HUES64 (cell line): ENCODE measurements around the gene SCAF8.

Experiments used
- H3K27ac ChIP-seq: 2 replicates; pipeline ENCODE4 v1.7.0; 2013; ENCODE audit warnings: low read depth, low read length, inconsistent platforms
- H3K27me3 ChIP-seq: 2 replicates; pipeline ENCODE4 v1.6.1; 2013; ENCODE audit warnings: mild to moderate bottlenecking, low read length; ENCODE audit not compliant: insufficient read depth
- H3K36me3 ChIP-seq: 2 replicates; pipeline ENCODE4 v1.6.1; 2013; ENCODE audit warnings: mild to moderate bottlenecking, low read length; ENCODE audit not compliant: insufficient read depth
- H3K4me1 ChIP-seq: 2 replicates; pipeline ENCODE4 v1.6.1; 2013; ENCODE audit warnings: mild to moderate bottlenecking, low read length, moderate library complexity; ENCODE audit not compliant: insufficient read depth
- H3K4me3 ChIP-seq: 2 replicates; pipeline ENCODE4 v1.5.1; 2013; ENCODE audit warnings: mild to moderate bottlenecking, low read length, moderate library complexity
- H3K9ac ChIP-seq: 2 replicates; pipeline ENCODE4 v1.6.1; 2013; ENCODE audit warnings: mild to moderate bottlenecking, low read depth, low read length
- H3K9me3 ChIP-seq: 2 replicates; pipeline ENCODE4 v1.6.1; 2013; ENCODE audit warnings: low read depth, low read length; ENCODE audit not compliant: insufficient read depth
- WGBS: fragments of 150-250, 120-280 bp; methylation state at CpG from one replicate; pipeline ENCODE4 v1.1.7; 2013; ENCODE audit warnings: missing lambda C conversion rate; 5-methylcytosine and 5-hydroxymethylcytosine counted together

Gene SCAF8

GRCh38 chr6:154815938-154816820 is 83.0 kb downstream of the SCAF8 start:
- 96% methylated on average over 3 of the region's 5 CpGs for WGBS
- peaks cover 98% of the 10 kb centered on the region for H3K36me3 ChIP-seq
- no peaks in the 10 kb centered on the region for H3K9me3 ChIP-seq
- H3K4me3 ChIP-seq: no peak overlapping the region
- no peak overlapping the region for H3K9ac ChIP-seq
- H3K27me3 ChIP-seq: no peaks in the 10 kb centered on the region
- no peak overlapping the region for H3K27ac ChIP-seq
- 0 out of 2 replicates have a peak, but pooled peaks cover under 1% of the 10 kb centered on the region for H3K4me1 ChIP-seq

DNA sequence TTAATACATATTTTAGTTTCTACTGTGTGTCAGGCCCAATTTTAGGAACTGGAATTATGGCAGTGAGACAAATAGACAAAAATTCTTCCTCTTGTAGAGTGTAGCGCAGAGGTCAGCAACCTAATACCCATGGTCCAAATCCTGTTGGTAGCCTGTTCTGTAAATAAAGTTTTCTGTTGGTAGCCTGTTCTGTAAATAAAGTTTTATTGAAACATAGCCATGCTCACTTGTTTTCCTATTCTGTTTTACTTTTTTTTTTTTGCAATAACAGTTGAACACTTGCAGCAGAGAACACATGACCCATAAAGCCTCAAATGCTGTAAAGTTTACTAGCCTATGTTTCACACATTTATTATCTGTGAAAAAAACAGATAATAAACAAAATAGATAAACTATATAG is 87.9 kb downstream of the SCAF8 start:
- Histone ChIP-seq H3K4me1 (peaks cover 3% of the 10 kb centered on the region; the same call in 1 of the 2 replicates), H3K9ac (no peak overlapping the region), H3K27me3 (no peaks in the 10 kb centered on the region), H3K27ac (no peak overlapping the region), H3K4me3 (no peak overlapping the region), H3K9me3 (no peaks in the 10 kb centered on the region), H3K36me3 (peaks cover 100% of the 10 kb centered on the region)
- 95% methylated on average over 1 of the region's 1 CpG for WGBS

DNA sequence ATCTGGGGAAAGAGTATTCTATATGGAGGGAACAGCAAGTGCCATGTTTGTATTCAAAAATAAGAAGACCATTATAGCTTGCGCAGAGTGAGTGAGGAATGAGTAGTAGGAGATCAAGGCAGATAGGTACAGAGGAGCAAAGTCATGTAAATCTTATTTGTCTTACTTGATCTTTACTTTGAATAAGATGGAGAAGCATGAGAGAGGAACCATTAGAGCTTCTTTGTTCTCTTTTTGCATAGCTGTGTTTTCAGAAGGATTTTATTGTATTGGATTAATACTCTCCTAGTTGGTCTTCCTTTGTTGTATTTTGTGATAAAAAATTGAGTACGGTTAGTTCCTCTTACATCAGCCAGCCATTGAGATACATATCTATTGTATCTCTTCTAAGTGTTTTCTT is 88.4 kb downstream of the SCAF8 start:
- H3K27me3 ChIP-seq: no peaks in the 10 kb centered on the region
- H3K4me1 ChIP-seq: peaks cover 3% of the 10 kb centered on the region; the same call in 1 of the 2 replicates
- no peak overlapping the region for H3K27ac ChIP-seq
- 94% methylated on average over 1 of the region's 2 CpGs for WGBS
- H3K36me3 ChIP-seq: peaks cover 100% of the 10 kb centered on the region
- no peak overlapping the region for H3K9ac ChIP-seq
- H3K9me3 ChIP-seq: no peaks in the 10 kb centered on the region
- no peak overlapping the region for H3K4me3 ChIP-seq

GRCh38 chr6:154822947-154823558 is 89.8 kb downstream of the SCAF8 start:
- WGBS: 92% methylated on average over 2 of the region's 2 CpGs
- Histone ChIP-seq H3K27ac (no peak overlapping the region), H3K9ac (no peak overlapping the region), H3K9me3 (no peaks in the 10 kb centered on the region), H3K4me3 (no peak overlapping the region), H3K27me3 (no peaks in the 10 kb centered on the region), H3K36me3 (peaks cover 99% of the 10 kb centered on the region), H3K4me1 (peaks cover 3% of the 10 kb centered on the region; the same call in 1 of the 2 replicates)

DNA sequence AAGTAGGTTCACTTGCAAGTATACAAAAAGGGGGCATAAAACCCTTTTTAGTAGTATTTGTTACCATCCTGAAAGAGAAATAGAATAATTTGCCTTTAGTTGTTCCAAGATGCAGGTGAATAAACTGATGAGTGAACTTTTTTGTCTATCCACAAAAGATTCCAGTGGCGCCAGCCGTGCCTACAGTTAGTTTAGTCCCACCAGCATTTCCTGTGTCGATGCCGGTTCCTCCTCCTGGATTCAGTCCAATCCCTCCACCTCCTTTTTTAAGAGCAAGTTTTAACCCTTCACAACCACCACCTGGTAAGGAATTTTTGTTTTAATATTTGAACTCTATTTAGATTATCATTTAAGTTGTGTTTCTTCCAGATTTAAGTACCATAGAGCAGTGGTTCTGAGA is 90.9 kb downstream of the SCAF8 start:
- Histone ChIP-seq H3K4me1 (peaks cover 3% of the 10 kb centered on the region; the same call in 1 of the 2 replicates), H3K4me3 (no peak overlapping the region), H3K9me3 (no peaks in the 10 kb centered on the region), H3K9ac (no peak overlapping the region), H3K27ac (no peak overlapping the region), H3K36me3 (peaks cover 99% of the 10 kb centered on the region), H3K27me3 (no peaks in the 10 kb centered on the region)
- WGBS: 95% methylated on average over 4 of the region's 4 CpGs

DNA sequence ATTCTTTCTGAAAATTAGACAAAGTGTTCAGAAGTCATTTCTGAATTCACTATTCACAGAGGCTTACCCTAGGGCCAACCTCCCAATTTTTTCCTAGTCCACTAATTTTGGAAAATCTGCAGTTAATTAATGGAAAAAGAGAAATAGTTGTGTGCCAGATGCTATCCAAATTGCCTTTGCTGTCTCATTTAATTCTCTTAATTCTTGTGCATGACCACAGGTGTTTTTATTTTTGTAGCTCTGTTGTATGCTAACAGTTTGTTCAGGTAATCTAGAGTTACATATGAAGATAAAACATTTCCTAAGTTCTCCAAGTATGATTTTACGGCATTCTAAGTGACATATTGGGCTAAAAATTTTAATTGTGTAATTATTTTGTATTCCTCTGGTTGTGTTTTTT is 96.8 kb downstream of the SCAF8 start:
- H3K27ac ChIP-seq: no peak overlapping the region

GRCh38 chr6:154830771-154831170 is 97.6 kb downstream of the SCAF8 start:
- 92% methylated on average over 4 of the region's 4 CpGs for WGBS
- Histone ChIP-seq H3K4me1 (no peaks in the 10 kb centered on the region), H3K9me3 (no peaks in the 10 kb centered on the region), H3K36me3 (peaks cover 85% of the 10 kb centered on the region), H3K27ac (no peak overlapping the region), H3K4me3 (no peak overlapping the region), H3K27me3 (no peaks in the 10 kb centered on the region), H3K9ac (no peak overlapping the region)

More for the DNA sequence above, 96.8 kb downstream of the SCAF8 start:
- WGBS: 94% methylated on average over 1 of the region's 1 CpG
- Histone ChIP-seq H3K9ac (no peak overlapping the region), H3K9me3 (no peaks in the 10 kb centered on the region), H3K4me1 (no peaks in the 10 kb centered on the region), H3K36me3 (peaks cover 93% of the 10 kb centered on the region), H3K27me3 (no peaks in the 10 kb centered on the region), H3K4me3 (no peak overlapping the region)

DNA sequence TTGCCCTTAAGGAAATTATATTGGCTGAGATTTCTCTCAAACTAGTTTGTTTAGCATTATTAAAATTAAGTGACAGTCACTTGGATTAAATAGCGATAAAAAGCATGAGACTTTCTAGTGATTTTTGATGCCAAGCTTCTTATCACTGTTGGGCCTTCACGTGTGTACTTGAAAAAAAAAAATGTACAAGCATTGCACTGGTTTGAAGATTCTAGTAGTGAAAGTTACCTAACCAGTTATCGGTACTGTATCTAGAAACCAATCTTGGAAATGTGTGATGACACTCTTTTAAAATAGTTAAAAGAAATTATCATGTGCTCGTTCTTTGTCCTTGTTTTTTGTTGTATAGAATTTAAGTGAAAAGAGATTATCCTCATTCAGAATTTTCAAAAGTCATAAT is 102.1 kb downstream of the SCAF8 start:
- Histone ChIP-seq H3K36me3 (peaks cover 45% of the 10 kb centered on the region), H3K4me3 (no peak overlapping the region), H3K9me3 (no peaks in the 10 kb centered on the region), H3K9ac (no peak overlapping the region), H3K27ac (no peak overlapping the region), H3K4me1 (peaks cover 19% of the 10 kb centered on the region), H3K27me3 (no peaks in the 10 kb centered on the region)
- WGBS: 94% methylated on average over 3 of the region's 4 CpGs

DNA sequence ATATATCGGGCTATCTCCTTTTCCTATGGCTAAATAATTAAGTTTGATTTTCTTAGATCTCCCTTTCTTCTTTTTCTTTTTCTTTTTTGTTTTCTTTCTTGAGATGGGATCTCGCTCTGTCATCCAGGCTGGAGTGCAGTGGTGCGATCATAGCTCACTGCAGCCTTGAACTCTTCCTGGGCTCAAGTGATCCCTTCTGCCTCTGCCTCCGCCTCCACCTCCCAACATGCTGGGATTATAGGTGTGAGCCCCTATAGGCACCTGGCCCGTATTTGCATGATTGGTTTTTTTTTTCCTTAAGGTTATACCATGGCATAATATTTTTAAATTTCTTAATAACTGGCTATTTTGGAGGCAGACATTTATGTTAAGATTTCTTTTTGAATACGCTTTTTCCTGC is 106.3 kb downstream of the SCAF8 start:
- Histone ChIP-seq H3K27ac (no peak overlapping the region), H3K4me3 (no peak overlapping the region), H3K9ac (no peak overlapping the region), H3K9me3 (no peaks in the 10 kb centered on the region), H3K4me1 (peaks cover 24% of the 10 kb centered on the region), H3K36me3 (peaks cover 8% of the 10 kb centered on the region; the same call in 1 of the 2 replicates), H3K27me3 (no peaks in the 10 kb centered on the region)
- WGBS: 95% methylated on average over 4 of the region's 6 CpGs

DNA sequence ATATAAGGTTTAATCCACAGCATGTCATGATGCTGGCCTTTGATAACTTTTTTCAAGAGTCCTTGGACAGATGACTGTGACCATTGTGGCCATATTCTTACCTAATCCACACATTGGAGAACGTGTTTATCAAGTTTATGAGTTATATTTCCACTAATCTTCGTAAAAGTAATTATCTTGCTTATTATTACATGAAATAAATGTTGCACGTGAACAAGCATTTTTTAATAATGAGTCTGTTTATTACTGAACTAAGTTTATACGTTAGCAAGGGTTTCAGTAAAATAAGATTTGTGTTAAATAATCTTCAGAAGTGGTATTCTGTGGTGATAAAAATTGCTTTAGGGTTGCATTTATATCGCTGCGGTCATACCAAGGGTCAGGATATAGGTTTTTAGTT is 107.1 kb downstream of the SCAF8 start:
- Histone ChIP-seq H3K27me3 (no peaks in the 10 kb centered on the region), H3K4me3 (no peak overlapping the region), H3K9ac (no peak overlapping the region), H3K9me3 (no peaks in the 10 kb centered on the region), H3K27ac (no peak overlapping the region), H3K4me1 (peaks cover 24% of the 10 kb centered on the region), H3K36me3 (peaks cover 8% of the 10 kb centered on the region; the same call in 1 of the 2 replicates)
- WGBS: 92% methylated on average over 5 of the region's 6 CpGs

- H3K9ac ChIP-seq: no peak overlapping the region
- over 99% methylated on average over 4 of the region's 4 CpGs for WGBS
- no peak overlapping the region for H3K27ac ChIP-seq
- no peaks in the 10 kb centered on the region for H3K9me3 ChIP-seq
- no peaks in the 10 kb centered on the region for H3K27me3 ChIP-seq
- peaks cover 8% of the 10 kb centered on the region; the same call in 1 of the 2 replicates for H3K36me3 ChIP-seq
- peaks cover 24% of the 10 kb centered on the region for H3K4me1 ChIP-seq
- H3K4me3 ChIP-seq: no peak overlapping the region
Observed at GRCh38 chr6:154841109-154841508, 107.9 kb downstream of the SCAF8 start.
